GM18873 (cell line): ENCODE data around the gene PRAMEF7.
"Not testable (repeated sequence)": the region's sequence is repeated elsewhere in the genome, so short reads cannot be mapped to it uniquely, and the experiment has no call there.

ENCODE experiments used
- ATAC-seq: cut with Tn5 transposase; IDR thresholded peaks from one replicate; pipeline ENCODE4 v1.9.1; 2021; ENCODE audit warnings: mild to moderate bottlenecking, moderate library complexity, moderate number of reproducible peaks; ENCODE audit not compliant: unreplicated experiment, low FRiP score

PRAMEF7 gene

GRCh38 chr1:12916310-12916709, at the start of gene PRAMEF7:
Gene PRAMEF7 (plus strand): TSS chr1:12916610. CDS start chr1:12917693, 1,083 bp downstream.
- ATAC-seq: not testable (repeated sequence)

GRCh38 chr1:12878453-12878852, 38.0 kb upstream of the PRAMEF7 start:
- ATAC-seq: not testable (repeated sequence)

GRCh38 chr1:12886101-12886500, 30.3 kb upstream of the PRAMEF7 start, which contains the start of gene PRAMEF4:
Gene PRAMEF4 (minus strand): TSS chr1:12886201. CDS start chr1:12883394, 2,807 bp downstream.
- not testable (repeated sequence) for ATAC-seq

DNA sequence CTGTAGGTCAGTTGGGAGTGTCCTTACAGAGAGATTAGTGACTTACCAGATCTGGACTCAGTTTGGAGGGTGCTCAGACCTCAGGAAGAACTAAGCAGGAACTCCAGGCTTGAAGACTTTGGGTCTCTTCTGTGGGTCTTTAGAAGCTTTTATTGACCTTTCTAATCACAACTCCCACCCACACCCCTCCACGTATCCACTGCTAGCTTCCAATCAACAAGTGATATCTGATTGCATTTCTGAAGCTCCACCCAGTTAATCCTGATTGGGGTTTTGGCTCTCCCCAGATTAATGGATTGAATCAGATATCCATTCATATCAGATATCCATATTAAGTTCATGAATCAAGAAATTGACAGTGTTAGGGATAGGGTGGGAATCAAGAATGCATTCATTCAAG, 18.2 kb upstream of the PRAMEF7 start, which contains the start of gene PRAMEF10:
PRAMEF10 (minus strand) TSS at position 101 of the 400 bp plus-strand sequence. CDS start 2,423 bp downstream, outside the sequence.
- not testable (repeated sequence) for ATAC-seq

- not testable (repeated sequence) for ATAC-seq
Observed at GRCh38 chr1:12899186-12899585, 17.2 kb upstream of the PRAMEF7 start.

GRCh38 chr1:12903793-12904572, 12.4 kb upstream of the PRAMEF7 start:
- not testable (repeated sequence) for ATAC-seq

DNA sequence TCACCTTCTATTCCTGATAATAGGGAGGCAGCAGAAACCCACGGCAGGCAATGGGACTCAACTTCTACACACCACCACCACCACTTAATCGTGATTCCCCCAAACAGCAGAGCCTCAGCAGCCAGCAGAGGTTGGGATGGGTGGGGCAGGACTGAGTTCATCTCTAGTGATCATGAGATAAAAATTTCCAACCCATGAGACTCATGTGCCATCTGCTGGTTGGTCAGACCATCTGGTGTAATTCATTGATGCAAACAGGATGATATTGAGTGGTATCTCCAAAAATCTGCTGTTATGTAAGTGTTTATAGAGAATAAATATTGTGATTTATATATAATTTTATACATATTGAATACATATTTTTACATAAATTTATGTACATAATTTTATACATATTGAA, 5.3 kb downstream of the PRAMEF7 start:
- not testable (repeated sequence) for ATAC-seq

GRCh38 chr1:12924368-12924767, 8.0 kb downstream of the PRAMEF7 start:
- ATAC-seq: not testable (repeated sequence)

GRCh38 chr1:12947480-12947879, 31.1 kb downstream of the PRAMEF7 start, which contains the start of gene PRAMEF6:
Gene PRAMEF6 (minus strand): TSS chr1:12947580. CDS start chr1:12942518, 5,062 bp downstream.
- ATAC-seq: not testable (repeated sequence)
